ENCODE results near the gene DHRS2. TPM values are rescaled to one million over a fixed set of nuclear protein-coding genes. Genes with fewer than 3 reads are reported as not detected.

The DHRS2 gene
- total and polyA plus RNA-seq, 2 of the 13 experiments (the other 11 are each of a cell fraction or from before 2014, with no cell fraction given) = 1,621 to 3,021 TPM

GRCh38 chr14:23622990-23623389, 13.2 kb upstream of the DHRS2 start (continued):
- 0 out of 2 replicates have a peak, but pooled peaks have one; percentile 48 for TF ChIP-seq THAP7 (CRISPR knock-in tag; IDR thresholded peaks at IDR 0.05)
- no peak for TF ChIP-seq PHB2 (IDR thresholded peaks at IDR 0.05; ENCODE audit: partially characterized antibody)
- TF ChIP-seq THYN1 (CRISPR knock-in tag; IDR thresholded peaks at IDR 0.05; ENCODE audit: borderline replicate concordance, low read depth) = no peak
- no peak for TF ChIP-seq ZNF468 (CRISPR knock-in tag; IDR thresholded peaks at IDR 0.05)
- TF ChIP-seq UBTF (CRISPR knock-in tag; IDR thresholded peaks at IDR 0.05) = 0 out of 2 replicates have a peak, but pooled peaks have one; percentile 18
- TF ChIP-seq NFE2L1 (CRISPR knock-in tag; IDR thresholded peaks at IDR 0.05; ENCODE audit: borderline replicate concordance) = no peak

GRCh38 chr14:23623962-23624361, 12.2 kb upstream of the DHRS2 start:
- FAIRE-seq (no peak), ATAC-seq (no peak), DNase-seq (ENCODE audit: low spot score) (no peak)
- in situ Hi-C loops (cut with HindIII; ENCODE audit: extremely low pct_ligation_motif_present, low pct_unique_long_range_greater_than_20kb) (no loop called here), intact Hi-C loops (cut with micrococcal nuclease; ENCODE audit: unreplicated experiment) (no loop called here)
- no peak overlapping the region for H3K9ac ChIP-seq (ENCODE audit: insufficient read depth, low read depth, low read length)
- peaks cover 33% of the 10 kb centered on the region for H3K9me3 ChIP-seq (ENCODE audit: low read length)
- no peak overlapping the region for H3K4me3 ChIP-seq (replicated peaks in 1 of 3; ENCODE audit: insufficient read depth in 1 of 3, low read depth in 2 of 3, low read length in 3 of 3)
- H2AFZ ChIP-seq (ENCODE audit: low read length) = no peak overlapping the region
- H3K79me2 ChIP-seq (ENCODE audit: insufficient read depth, low read length) = no peaks in the 10 kb centered on the region
- BruUV-seq (replicated peaks) = no TSS peak
- no peak for TF ChIP-seq ZFP41 (CRISPR knock-in tag; IDR thresholded peaks at IDR 0.05; ENCODE audit: borderline replicate concordance)
- no peak for TF ChIP-seq RXRA (CRISPR knock-in tag; IDR thresholded peaks at IDR 0.05)
- peaks cover 27% of the 10 kb centered on the region for H3K4me1 ChIP-seq (ENCODE audit: insufficient read depth, low read length)
- H3K27me3 ChIP-seq (ENCODE audit: control insufficient read depth in 1 of 2, insufficient read depth in 2 of 2, low read length in 2 of 2) = no peaks in the 10 kb centered on the region
- ChIA-PET POLR2A (interaction anchor here (1.6 to 5.4 kb wide), 4 partner anchors 8 to 23 kb away, joined by 4 to 70 read pairs (median 50); partner anchors contain the start of gene DHRS2), CTCF (ENCODE audit: low intra/inter-chr PET ratio, low total read pairs) (interaction anchor here (3.4 kb wide), 1 partner anchor 35 kb away, joined by 15 read pairs; no protein-coding TSS in a partner anchor)
- no peaks in the 10 kb centered on the region for H4K20me1 ChIP-seq (ENCODE audit: insufficient read depth, low read length)
- H3K4me2 ChIP-seq (ENCODE audit: low read depth, low read length) = no peak overlapping the region
- H3K36me3 ChIP-seq (replicated peaks in 1 of 2; ENCODE audit: control insufficient read depth in 1 of 2, insufficient read depth in 2 of 2, low read length in 2 of 2) = no peaks in the 10 kb centered on the region
- H3K27ac ChIP-seq (ENCODE audit: extremely low read length, insufficient read depth, low read length) = no peak overlapping the region

Measured in HepG2 (cell line).